Stomach (tissue), 9 donors: ENCODE measurements around the gene SPINT2. TPM values are rescaled to one million over a fixed set of nuclear protein-coding genes. Genes with fewer than 3 reads are reported as not detected.

Source experiments
- DNase-seq, 2 donors: peaks; one replicate each; pipeline versions ENCODE4 v3.0.0 to v3.0.0-alpha.2; 2013 to 2019
- H3K27ac ChIP-seq, 5 donors: fragments of 200-600 bp in 4 of 5; sonication (generic) in 4 of 5; one replicate each; pipeline ENCODE4 v1.5.1; 2013 to 2019; ENCODE audit warnings: mild to moderate bottlenecking in 1 of 5, moderate library complexity in 1 of 5
- H3K27me3 ChIP-seq, 3 donors: fragments of 200-600 bp; sonication (generic); one replicate each; pipeline ENCODE4 v1.5.1; 2017 to 2019; ENCODE audit warnings: mixed run types in 1 of 3
- H3K36me3 ChIP-seq, 4 donors: fragments of 200-600 bp; sonication (generic); 1 replicate in 3 of 4; 2 replicates in 1 of 4; pipeline ENCODE4 v1.5.1; 2016 to 2019
- H3K4me1 ChIP-seq, 4 donors: fragments of 200-600 bp; sonication (generic); one replicate each; pipeline ENCODE4 v1.5.1; 2016 to 2019
- H3K4me3 ChIP-seq, 4 donors: fragments of 200-600 bp; sonication (generic) in 3 of 4; one replicate each; pipeline ENCODE4 v1.5.1; 2016 to 2019; ENCODE audit warnings: mild to moderate bottlenecking in 1 of 4
- H3K9me3 ChIP-seq, 4 donors: fragments of 200-600 bp; sonication (generic); one replicate each; pipeline ENCODE4 v1.5.1; 2016 to 2019
- EP300 ChIP-seq: sonication (generic); formaldehyde crosslinking; IDR thresholded peaks from one replicate; pipeline ENCODE4 v1.6.1; 2017; ENCODE audit warnings: antibody characterized with exemption
- POLR2A ChIP-seq, 4 donors: fragments of 450-650 bp; IDR thresholded peaks; one replicate each; pipeline ENCODE4 v1.6.1; 2016; ENCODE audit warnings: antibody characterized with exemption in 4 of 4, control low read depth in 2 of 4, mild to moderate bottlenecking in 1 of 4, moderate library complexity in 1 of 4
- POLR2AphosphoS5 ChIP-seq, 3 donors: sonication (generic); formaldehyde crosslinking; IDR thresholded peaks; one replicate each; pipeline ENCODE4 v1.6.1; 2016; ENCODE audit warnings: antibody characterized with exemption in 3 of 3
- WGBS, 5 donors: extraction: QIAGEN DNeasy Blood & Tissue Kit in 3 of 5; methylation state at CpG; one replicate each; pipeline versions ENCODE4 v1.1.5 to v1.1.7; 2013 to 2018; 5-methylcytosine and 5-hydroxymethylcytosine counted together
- intact Hi-C: fragments of 100-400 bp; cut with DNase I; formaldehyde crosslinking; loops from one replicate; pipeline ENCODE4 v1.15.1; 2023; ENCODE audit warnings: low total_unique reads
- polyA plus RNA-seq, 3 donors: library from polyadenylated mRNA; stranded (reverse); fragments of 200-250 nt; gene quantifications; one replicate each; pipeline ENCODE4 v1.2.3, GENCODE V29; 2013
- total RNA-seq, 5 donors: library from RNA; depleted of rRNA; stranded (reverse); fragments of >200 nt; gene quantifications; one replicate each; pipeline versions ENCODE4 v1.1.0 to v1.2.3, GENCODE V29; 2014 to 2016
- TF ChIP-seq, protein P1 (sequence below), 7 experiments: fragments of 450-650 bp in 4 of 7; fragments of 200-600 bp in 3 of 7; sonication (generic) in 3 of 7; IDR thresholded peaks; one replicate each; pipeline ENCODE4 v1.5.1; 2016 to 2019; ENCODE audit warnings: antibody characterized with exemption in 7 of 7, control low read depth in 2 of 7, mild to moderate bottlenecking in 1 of 7
- donor health status: healthy with polysubstance abuse.
- donor health status: Bipolar disorder and iron deficiency.
- donor health status: healthy.

The SPINT2 gene
- total and polyA plus RNA-seq, 8 donors: 29.8 to 1,508 (median 220) TPM

DNA sequence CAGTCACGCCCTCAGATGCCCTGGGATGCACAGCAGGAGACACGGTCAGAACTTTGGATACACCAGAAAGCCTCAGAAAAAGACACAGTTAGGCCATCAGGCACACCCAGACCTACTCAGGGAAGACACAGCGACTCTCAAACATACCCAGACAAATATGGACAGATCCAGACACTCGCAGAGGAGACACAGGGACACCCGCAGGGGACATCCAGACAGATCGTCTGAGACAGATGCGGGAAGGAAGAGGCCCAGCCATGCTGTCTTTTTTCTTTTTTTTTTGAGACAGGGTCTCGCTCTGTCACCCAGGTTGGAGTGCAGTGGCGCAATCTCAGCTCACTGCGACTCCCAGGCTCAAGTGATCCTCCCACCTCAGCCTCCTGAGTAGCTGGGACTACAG is 45.2 kb upstream of the SPINT2 start:
- Histone ChIP-seq H3K27me3 (peaks cover 14 to 99% (median 33%) of the 10 kb centered on the region in 3 donors), H3K9me3 (no peaks in the 10 kb centered on the region), H3K27ac (no peak overlapping the region), H3K4me3 (no peak overlapping the region), H3K4me1 (peaks cover 6 to 9% (median 8%) of the 10 kb centered on the region in 4 donors), H3K36me3 (no peaks in the 10 kb centered on the region)
- DNase-seq: no peak
- no peak for TF ChIP-seq POLR2A (IDR thresholded peaks at IDR 0.05)
- TF ChIP-seq EP300: no peak
- TF ChIP-seq, protein P1, sequence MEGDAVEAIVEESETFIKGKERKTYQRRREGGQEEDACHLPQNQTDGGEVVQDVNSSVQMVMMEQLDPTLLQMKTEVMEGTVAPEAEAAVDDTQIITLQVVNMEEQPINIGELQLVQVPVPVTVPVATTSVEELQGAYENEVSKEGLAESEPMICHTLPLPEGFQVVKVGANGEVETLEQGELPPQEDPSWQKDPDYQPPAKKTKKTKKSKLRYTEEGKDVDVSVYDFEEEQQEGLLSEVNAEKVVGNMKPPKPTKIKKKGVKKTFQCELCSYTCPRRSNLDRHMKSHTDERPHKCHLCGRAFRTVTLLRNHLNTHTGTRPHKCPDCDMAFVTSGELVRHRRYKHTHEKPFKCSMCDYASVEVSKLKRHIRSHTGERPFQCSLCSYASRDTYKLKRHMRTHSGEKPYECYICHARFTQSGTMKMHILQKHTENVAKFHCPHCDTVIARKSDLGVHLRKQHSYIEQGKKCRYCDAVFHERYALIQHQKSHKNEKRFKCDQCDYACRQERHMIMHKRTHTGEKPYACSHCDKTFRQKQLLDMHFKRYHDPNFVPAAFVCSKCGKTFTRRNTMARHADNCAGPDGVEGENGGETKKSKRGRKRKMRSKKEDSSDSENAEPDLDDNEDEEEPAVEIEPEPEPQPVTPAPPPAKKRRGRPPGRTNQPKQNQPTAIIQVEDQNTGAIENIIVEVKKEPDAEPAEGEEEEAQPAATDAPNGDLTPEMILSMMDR (IDR thresholded peaks at IDR 0.05): no peak
- TF ChIP-seq POLR2AphosphoS5 (IDR thresholded peaks at IDR 0.05): no peak
- 88 to 92% (median 90%) methylated on average over 8 to 10 of the region's 10 CpGs for WGBS, 5 donors
- intact Hi-C loops: no loop called here

DNA sequence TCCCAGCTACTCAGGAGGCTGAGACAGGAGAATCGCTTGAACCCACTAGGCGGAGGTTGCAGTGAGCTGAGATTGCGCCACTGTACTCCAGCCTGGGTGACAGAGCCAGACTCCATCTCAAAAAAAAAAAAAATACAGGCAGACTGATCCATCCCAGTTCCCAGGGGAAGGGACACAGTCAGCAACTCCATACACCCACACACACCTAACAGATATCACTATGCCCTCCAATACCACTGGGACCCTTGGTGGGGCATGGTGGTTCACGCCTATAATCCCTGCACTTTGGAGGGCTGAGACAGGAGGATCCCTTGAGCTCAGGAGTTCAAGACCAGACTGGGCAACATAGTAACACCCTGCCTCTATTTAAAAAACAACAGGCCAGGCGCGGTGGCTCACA is 43.0 kb upstream of the SPINT2 start:
- H3K27ac ChIP-seq: no peak overlapping the region
- intact Hi-C loops: no loop called here
- H3K9me3 ChIP-seq: no peaks in the 10 kb centered on the region
- 89 to 95% (median 91%) methylated on average over 4 to 6 of the region's 6 CpGs for WGBS, 5 donors
- H3K4me3 ChIP-seq: no peak overlapping the region
- TF ChIP-seq, protein P1 (IDR thresholded peaks at IDR 0.05): no peak
- TF ChIP-seq POLR2A (IDR thresholded peaks at IDR 0.05) (no peak), POLR2AphosphoS5 (IDR thresholded peaks at IDR 0.05) (no peak), EP300 (no peak)
- H3K27me3 ChIP-seq: peaks cover 21 to 99% (median 55%) of the 10 kb centered on the region in 3 donors
- peaks cover 9 to 14% (median 11%) of the 10 kb centered on the region in 4 donors for H3K4me1 ChIP-seq
- DNase-seq: no peak
- no peaks in the 10 kb centered on the region for H3K36me3 ChIP-seq

DNA sequence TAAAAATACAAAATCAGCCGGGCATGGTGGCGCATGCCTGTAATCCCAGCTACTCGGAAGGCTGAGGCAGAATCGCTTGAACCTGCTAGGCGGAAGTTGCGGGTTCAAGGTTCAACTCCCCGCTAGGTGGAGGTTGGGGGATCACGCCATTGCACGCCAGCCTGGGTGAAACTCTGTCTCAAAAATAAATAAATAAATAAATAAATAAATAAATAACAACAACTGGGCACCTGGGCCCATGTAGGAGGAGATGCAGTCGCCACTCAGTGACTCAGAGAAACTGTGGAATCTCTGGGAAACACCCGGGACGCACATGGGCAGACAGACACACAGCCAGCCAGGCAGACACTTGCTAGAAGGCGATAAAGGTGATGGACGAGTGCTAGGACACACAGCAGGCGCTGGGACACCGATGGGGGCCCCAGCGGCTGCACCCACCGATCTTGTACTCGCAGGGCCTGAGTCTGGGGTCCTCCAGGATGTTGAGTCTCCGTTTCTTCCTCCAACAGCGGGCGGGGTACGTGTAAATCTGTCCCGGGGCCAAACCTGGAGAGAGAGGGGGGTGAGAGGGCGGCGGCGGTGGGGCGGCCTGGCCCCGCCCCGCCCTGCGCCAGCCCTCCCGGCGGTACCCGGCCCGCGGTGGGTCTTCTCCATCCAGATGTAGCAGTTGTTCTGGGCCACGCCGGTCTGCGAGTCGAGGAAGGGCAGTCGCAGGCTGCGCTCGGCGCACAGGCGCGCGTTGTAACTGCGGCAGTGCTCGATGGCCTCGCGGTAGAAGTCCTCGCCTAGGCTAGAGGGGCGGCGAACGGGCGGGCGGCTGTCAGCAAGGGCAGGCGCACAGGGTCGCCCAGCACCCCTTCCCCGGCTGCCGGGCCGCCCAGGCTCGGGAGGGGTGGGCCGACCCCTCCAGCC is 42.2 kb upstream of the SPINT2 start:
- no peaks in the 10 kb centered on the region for H3K36me3 ChIP-seq
- no peak for TF ChIP-seq EP300
- intact Hi-C loops: no loop called here
- DNase-seq: no peak
- H3K4me1 ChIP-seq: peaks cover 9 to 14% (median 11%) of the 10 kb centered on the region in 4 donors
- 44 to 89% (median 47%) methylated on average over 21 to 64 of the region's 64 CpGs for WGBS, 5 donors
- peaks cover 22 to 99% (median 62%) of the 10 kb centered on the region in 3 donors for H3K27me3 ChIP-seq
- no peak overlapping the region for H3K4me3 ChIP-seq
- H3K27ac ChIP-seq: no peak overlapping the region
- no peaks in the 10 kb centered on the region for H3K9me3 ChIP-seq

DNA sequence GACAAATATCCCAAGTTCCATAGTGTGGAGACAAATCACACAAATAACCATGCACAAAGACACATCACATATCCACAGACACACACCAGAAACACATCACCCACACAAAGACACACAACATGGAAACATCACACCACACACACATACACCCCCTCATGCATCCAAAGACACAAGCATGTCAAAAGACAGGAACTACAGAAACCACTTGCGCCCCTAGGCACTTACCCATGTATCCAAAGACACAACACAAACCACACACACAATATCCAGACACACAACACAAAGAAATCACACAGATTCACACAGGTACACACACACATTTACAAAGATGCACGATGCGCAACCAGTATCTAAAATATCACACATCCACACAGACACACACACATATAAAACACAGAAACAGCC is 41.3 kb upstream of the SPINT2 start:
- intact Hi-C loops: no loop called here
- H3K36me3 ChIP-seq: no peaks in the 10 kb centered on the region
- H3K9me3 ChIP-seq: no peaks in the 10 kb centered on the region
- TF ChIP-seq POLR2AphosphoS5 (IDR thresholded peaks at IDR 0.05): no peak
- TF ChIP-seq, protein P1 (IDR thresholded peaks at IDR 0.05): no peak
- no peak for TF ChIP-seq EP300
- no peak for TF ChIP-seq POLR2A (IDR thresholded peaks at IDR 0.05)
- 84 to 96% (median 88%) methylated on average over 3 of the region's 3 CpGs for WGBS, 5 donors
- H3K27me3 ChIP-seq: peaks cover 31 to 99% (median 68%) of the 10 kb centered on the region in 3 donors
- no peak for DNase-seq
- peaks cover 9 to 16% (median 14%) of the 10 kb centered on the region in 4 donors for H3K4me1 ChIP-seq
- no peak overlapping the region for H3K4me3 ChIP-seq
- H3K27ac ChIP-seq: no peak overlapping the region
